HG03039 (cell line): Measurements from ENCODE around the gene PGD.
"Not testable (repeated sequence)": the region's sequence is repeated elsewhere in the genome, so short reads cannot be mapped to it uniquely, and the experiment has no call there.

Source experiments
- ATAC-seq: cut with Tn5 transposase; IDR thresholded peaks from one replicate; pipeline ENCODE4 v1.9.1; 2021; ENCODE audit warnings: mild to moderate bottlenecking, moderate library complexity; ENCODE audit not compliant: unreplicated experiment

Gene PGD

GRCh38 chr1:10398278-10398733 is 558 bp upstream of the PGD start:
- ATAC-seq: no peak

- no peak for ATAC-seq
Observed at GRCh38 chr1:10399444-10399941, 629 bp downstream of the PGD start.

- no peak for ATAC-seq
Observed at GRCh38 chr1:10400013-10400412, 1.1 kb downstream of the PGD start.

GRCh38 chr1:10401281-10401680 is 2.4 kb downstream of the PGD start:
- ATAC-seq: no peak

- ATAC-seq: no peak
Observed at GRCh38 chr1:10402729-10403274, 3.9 kb downstream of the PGD start.

- ATAC-seq: no peak
Observed at GRCh38 chr1:10407201-10407600, 8.3 kb downstream of the PGD start.

- ATAC-seq: no peak
Observed at GRCh38 chr1:10415211-10415930, 16.5 kb downstream of the PGD start.

- ATAC-seq: not testable (repeated sequence)
Observed at GRCh38 chr1:10415967-10416366, 17.1 kb downstream of the PGD start.

GRCh38 chr1:10418741-10419140 is 19.9 kb downstream of the PGD start:
- ATAC-seq: not testable (repeated sequence)

GRCh38 chr1:10419351-10419750 is 20.5 kb downstream of the PGD start:
- ATAC-seq: no peak

- no peak for ATAC-seq
Observed at GRCh38 chr1:10421637-10422036, 22.8 kb downstream of the PGD start.

- no peak for ATAC-seq
Observed at GRCh38 chr1:10424034-10424433, 25.2 kb downstream of the PGD start.

GRCh38 chr1:10424651-10425050 is 25.8 kb downstream of the PGD start:
- no peak for ATAC-seq

GRCh38 chr1:10425826-10426534 is 27.1 kb downstream of the PGD start:
- ATAC-seq: not testable (repeated sequence)

- not testable (repeated sequence) for ATAC-seq
Observed at GRCh38 chr1:10426535-10426848, 27.6 kb downstream of the PGD start.

GRCh38 chr1:10428984-10429383 is 30.1 kb downstream of the PGD start:
- ATAC-seq: no peak

- peak; percentile 10 for ATAC-seq
Observed at GRCh38 chr1:10429868-10430215, 31.0 kb downstream of the PGD start.

- peak; percentile 71 for ATAC-seq
Observed at GRCh38 chr1:10430216-10431069, 31.6 kb downstream of the PGD start, which contains the start of gene CENPS. Gene CENPS, plus strand, starts transcription at chr1:10430433. Its CDS starts 85 bp downstream, at chr1:10430518.

- no peak for ATAC-seq
Observed at GRCh38 chr1:10431070-10431730, 32.3 kb downstream of the PGD start.

- ATAC-seq: no peak
Observed at GRCh38 chr1:10432910-10433700, 34.2 kb downstream of the PGD start.
